Measurements from ENCODE around the gene ZNHIT3.

The ZNHIT3 gene

DNA sequence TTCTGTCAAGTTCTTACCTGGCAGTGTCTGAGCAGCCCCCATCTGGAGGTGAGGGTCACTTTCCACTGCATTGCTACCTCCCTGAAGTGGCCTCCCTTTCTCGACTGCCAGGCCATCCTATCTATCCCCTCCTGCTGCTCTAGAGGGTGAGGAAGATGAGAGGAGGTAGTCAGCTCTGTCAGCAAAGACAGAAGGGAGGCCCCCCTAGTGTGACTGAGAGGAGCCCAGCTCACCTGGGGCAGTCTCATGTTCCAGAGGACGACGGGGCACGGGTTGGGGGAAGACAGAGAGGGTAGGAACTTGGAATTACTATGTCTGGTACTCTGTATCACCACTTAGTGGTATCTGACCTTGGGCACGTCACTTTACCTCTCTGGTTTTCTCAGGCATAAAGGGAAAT, 26.2 kb downstream of the ZNHIT3 start:
- no peak overlapping the region for H3K4me3 ChIP-seq (ENCODE audit: low read length)
- H3K79me2 ChIP-seq (ENCODE audit: control insufficient read depth, low read length) = no peaks in the 10 kb centered on the region
- no peaks in the 10 kb centered on the region for H3K27me3 ChIP-seq (ENCODE audit: control insufficient read depth, low read length)
- TF ChIP-seq, protein P1, sequence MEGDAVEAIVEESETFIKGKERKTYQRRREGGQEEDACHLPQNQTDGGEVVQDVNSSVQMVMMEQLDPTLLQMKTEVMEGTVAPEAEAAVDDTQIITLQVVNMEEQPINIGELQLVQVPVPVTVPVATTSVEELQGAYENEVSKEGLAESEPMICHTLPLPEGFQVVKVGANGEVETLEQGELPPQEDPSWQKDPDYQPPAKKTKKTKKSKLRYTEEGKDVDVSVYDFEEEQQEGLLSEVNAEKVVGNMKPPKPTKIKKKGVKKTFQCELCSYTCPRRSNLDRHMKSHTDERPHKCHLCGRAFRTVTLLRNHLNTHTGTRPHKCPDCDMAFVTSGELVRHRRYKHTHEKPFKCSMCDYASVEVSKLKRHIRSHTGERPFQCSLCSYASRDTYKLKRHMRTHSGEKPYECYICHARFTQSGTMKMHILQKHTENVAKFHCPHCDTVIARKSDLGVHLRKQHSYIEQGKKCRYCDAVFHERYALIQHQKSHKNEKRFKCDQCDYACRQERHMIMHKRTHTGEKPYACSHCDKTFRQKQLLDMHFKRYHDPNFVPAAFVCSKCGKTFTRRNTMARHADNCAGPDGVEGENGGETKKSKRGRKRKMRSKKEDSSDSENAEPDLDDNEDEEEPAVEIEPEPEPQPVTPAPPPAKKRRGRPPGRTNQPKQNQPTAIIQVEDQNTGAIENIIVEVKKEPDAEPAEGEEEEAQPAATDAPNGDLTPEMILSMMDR (IDR thresholded peaks at IDR 0.05; ENCODE audit: low read depth, low read length, poor library complexity, severe bottlenecking) = no peak
- no peak for TF ChIP-seq EZH2phosphoT487 (IDR thresholded peaks at IDR 0.05; ENCODE audit: borderline replicate concordance, low read length)
- no peaks in the 10 kb centered on the region for H3K4me1 ChIP-seq (ENCODE audit: control insufficient read depth, low read length)
- H3K4me2 ChIP-seq (ENCODE audit: low read length) = no peak overlapping the region
- H4K20me1 ChIP-seq (ENCODE audit: control insufficient read depth, insufficient read depth, low read depth, low read length) = no peaks in the 10 kb centered on the region
- no peak overlapping the region for H3K27ac ChIP-seq (ENCODE audit: low read depth, low read length)
- peaks cover 86% of the 10 kb centered on the region for H3K36me3 ChIP-seq (ENCODE audit: control insufficient read depth, low read length)
- no peaks in the 10 kb centered on the region for H3F3A ChIP-seq (ENCODE audit: control insufficient read depth, insufficient read depth)
- no peaks in the 10 kb centered on the region for H3K9me2 ChIP-seq (replicated peaks; ENCODE audit: control insufficient read depth, low read length)
- H3K9me3 ChIP-seq (ENCODE audit: control insufficient read depth, insufficient read depth, low read length) = no peaks in the 10 kb centered on the region

DNA sequence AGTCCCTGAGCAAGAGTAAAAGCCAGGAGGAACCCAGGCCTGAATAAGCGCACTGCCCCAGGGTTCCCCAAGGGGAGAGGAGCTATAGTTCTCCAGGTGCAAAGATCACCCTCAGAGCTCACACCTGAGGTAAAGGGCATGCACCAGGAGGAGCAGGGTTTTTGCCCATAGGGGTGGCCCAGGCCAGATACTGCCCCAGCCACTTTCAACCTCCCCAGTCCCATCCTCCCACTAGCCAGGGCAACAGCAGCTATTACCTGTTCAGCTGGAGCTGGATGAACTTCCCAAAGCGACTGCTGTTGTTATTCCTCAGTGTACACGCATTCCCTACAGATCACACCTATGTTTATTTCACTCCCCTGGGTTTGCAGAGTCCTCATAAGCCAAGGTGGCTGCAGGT, 28.4 kb downstream of the ZNHIT3 start:
- no peaks in the 10 kb centered on the region for H3K9me2 ChIP-seq (replicated peaks; ENCODE audit: control insufficient read depth, low read length)
- TF ChIP-seq, protein P1 (IDR thresholded peaks at IDR 0.05; ENCODE audit: low read depth, low read length, poor library complexity, severe bottlenecking) = no peak
- TF ChIP-seq EZH2phosphoT487 (IDR thresholded peaks at IDR 0.05; ENCODE audit: borderline replicate concordance, low read length) = no peak
- 0 out of 2 replicates have a peak, but pooled peaks cover 3% of the 10 kb centered on the region for H3F3A ChIP-seq (ENCODE audit: control insufficient read depth, insufficient read depth)
- H3K9me3 ChIP-seq (ENCODE audit: control insufficient read depth, insufficient read depth, low read length) = no peaks in the 10 kb centered on the region
- H3K36me3 ChIP-seq (ENCODE audit: control insufficient read depth, low read length) = peaks cover 84% of the 10 kb centered on the region
- H3K27ac ChIP-seq (ENCODE audit: low read depth, low read length) = no peak overlapping the region
- no peak overlapping the region for H3K4me3 ChIP-seq (ENCODE audit: low read length)
- H3K79me2 ChIP-seq (ENCODE audit: control insufficient read depth, low read length) = no peaks in the 10 kb centered on the region
- H3K27me3 ChIP-seq (ENCODE audit: control insufficient read depth, low read length) = no peaks in the 10 kb centered on the region
- H3K4me1 ChIP-seq (ENCODE audit: control insufficient read depth, low read length) = peaks cover 12% of the 10 kb centered on the region
- no peak overlapping the region for H3K4me2 ChIP-seq (ENCODE audit: low read length)
- H4K20me1 ChIP-seq (ENCODE audit: control insufficient read depth, insufficient read depth, low read depth, low read length) = no peaks in the 10 kb centered on the region

DNA sequence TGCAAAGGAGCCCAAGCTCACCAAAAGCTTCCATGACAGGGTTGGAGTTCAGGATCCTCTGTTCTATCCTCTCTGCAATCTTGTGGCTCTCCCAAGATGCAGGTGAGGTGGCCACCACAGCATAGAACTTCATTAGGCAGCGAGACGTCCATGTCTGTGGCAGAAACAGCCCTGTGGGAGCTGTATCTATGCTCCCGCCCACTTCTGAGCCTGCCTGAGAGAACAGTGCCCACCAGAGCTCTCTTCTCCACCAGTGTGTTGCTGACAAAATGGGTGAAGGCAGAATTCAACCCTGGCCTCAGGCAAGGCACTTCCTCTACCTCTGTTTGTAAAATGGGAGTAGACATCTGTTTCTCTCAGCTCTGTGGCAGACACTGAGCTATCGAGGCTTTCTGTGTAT, 29.4 kb downstream of the ZNHIT3 start:
- H3K79me2 ChIP-seq (ENCODE audit: control insufficient read depth, low read length) = no peaks in the 10 kb centered on the region
- TF ChIP-seq, protein P1 (IDR thresholded peaks at IDR 0.05; ENCODE audit: low read depth, low read length, poor library complexity, severe bottlenecking) = no peak
- TF ChIP-seq EZH2phosphoT487 (IDR thresholded peaks at IDR 0.05; ENCODE audit: borderline replicate concordance, low read length) = no peak
- no peaks in the 10 kb centered on the region for H3K9me3 ChIP-seq (ENCODE audit: control insufficient read depth, insufficient read depth, low read length)
- peaks cover 84% of the 10 kb centered on the region for H3K36me3 ChIP-seq (ENCODE audit: control insufficient read depth, low read length)
- H3K27me3 ChIP-seq (ENCODE audit: control insufficient read depth, low read length) = no peaks in the 10 kb centered on the region
- no peaks in the 10 kb centered on the region for H4K20me1 ChIP-seq (ENCODE audit: control insufficient read depth, insufficient read depth, low read depth, low read length)
- no peak overlapping the region for H3K27ac ChIP-seq (ENCODE audit: low read depth, low read length)
- H3K4me3 ChIP-seq (ENCODE audit: low read length) = no peak overlapping the region
- no peak overlapping the region for H3K4me2 ChIP-seq (ENCODE audit: low read length)
- H3K4me1 ChIP-seq (ENCODE audit: control insufficient read depth, low read length) = peaks cover 16% of the 10 kb centered on the region
- no peaks in the 10 kb centered on the region for H3K9me2 ChIP-seq (replicated peaks; ENCODE audit: control insufficient read depth, low read length)
- 0 out of 2 replicates have a peak, but pooled peaks cover 3% of the 10 kb centered on the region for H3F3A ChIP-seq (ENCODE audit: control insufficient read depth, insufficient read depth)

All from DOHH2 (cell line).